Bronchial epithelial cell (primary cell): ENCODE data around the gene ZNRF3. TPM values are rescaled to one million over a fixed set of nuclear protein-coding genes. Genes with fewer than 3 reads are reported as not detected.

Experiments used
- DNase-seq: peaks from one replicate; pipeline ENCODE4 v3.0.0-alpha.2; 2010; ENCODE audit warnings: low read depth
- FAIRE-seq: peaks from 2 replicates; lab custom pipeline; 2011; peaks lifted over from hg19 to GRCh38; lab: Jason Lieb, UNC
- H3K27me3 ChIP-seq: 2 replicates; pipeline ENCODE4 v1.5.1; 2011; ENCODE audit warnings: low read length; ENCODE audit not compliant: control insufficient read depth, insufficient read depth
- H3K36me3 ChIP-seq: 2 replicates; pipeline ENCODE4 v1.5.1; 2011; ENCODE audit warnings: low read length; ENCODE audit not compliant: control insufficient read depth, insufficient read depth
- H3K4me3 ChIP-seq: 2 replicates; pipeline ENCODE4 v1.5.1; 2011; ENCODE audit warnings: mild to moderate bottlenecking, low read depth, low read length, control low read depth
- total RNA-seq: library from RNA; depleted of rRNA; stranded (reverse); fragments of >200 nt; gene quantifications from 2 replicates; pipeline ENCODE4 v1.2.1, GENCODE V29; 2014
- TF ChIP-seq, protein P1 (sequence below): IDR thresholded peaks from 2 replicates; pipeline ENCODE4 v1.5.1; 2011; ENCODE audit warnings: mild to moderate bottlenecking, moderate library complexity, low read length, control low read depth, inconsistent platforms; ENCODE audit not compliant: insufficient read depth, severe bottlenecking

ZNRF3 gene
- total RNA-seq, 1 donor from 2014 or later = 3.4 TPM

DNA sequence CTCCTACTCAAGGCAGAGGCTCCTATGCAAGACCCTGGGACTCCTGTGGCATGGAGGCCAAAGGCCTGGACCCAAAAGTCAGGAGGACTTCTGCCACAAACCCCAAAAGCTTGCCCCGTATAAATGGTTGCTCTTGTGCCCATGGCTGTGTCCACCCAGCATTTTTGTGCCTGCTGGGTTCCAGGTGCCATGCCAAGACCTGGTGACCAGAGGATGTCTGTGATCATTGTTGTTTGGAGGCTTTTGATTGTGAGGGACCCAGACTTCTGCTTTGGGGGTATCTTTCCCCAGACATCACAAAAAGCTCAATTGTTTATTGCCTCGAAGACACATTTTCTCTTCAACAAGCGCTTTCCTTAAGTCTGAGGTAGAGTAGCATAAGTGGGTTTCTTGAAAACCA lies 143.2 kb downstream of the ZNRF3 start:
- H3K36me3 ChIP-seq = no peaks in the 10 kb centered on the region

GRCh38 chr22:29028468-29028867 lies 145.1 kb downstream of the ZNRF3 start:
- Histone ChIP-seq H3K4me3 (no peak overlapping the region), H3K27me3 (no peaks in the 10 kb centered on the region), H3K36me3 (no peaks in the 10 kb centered on the region)
- TF ChIP-seq, protein P1, sequence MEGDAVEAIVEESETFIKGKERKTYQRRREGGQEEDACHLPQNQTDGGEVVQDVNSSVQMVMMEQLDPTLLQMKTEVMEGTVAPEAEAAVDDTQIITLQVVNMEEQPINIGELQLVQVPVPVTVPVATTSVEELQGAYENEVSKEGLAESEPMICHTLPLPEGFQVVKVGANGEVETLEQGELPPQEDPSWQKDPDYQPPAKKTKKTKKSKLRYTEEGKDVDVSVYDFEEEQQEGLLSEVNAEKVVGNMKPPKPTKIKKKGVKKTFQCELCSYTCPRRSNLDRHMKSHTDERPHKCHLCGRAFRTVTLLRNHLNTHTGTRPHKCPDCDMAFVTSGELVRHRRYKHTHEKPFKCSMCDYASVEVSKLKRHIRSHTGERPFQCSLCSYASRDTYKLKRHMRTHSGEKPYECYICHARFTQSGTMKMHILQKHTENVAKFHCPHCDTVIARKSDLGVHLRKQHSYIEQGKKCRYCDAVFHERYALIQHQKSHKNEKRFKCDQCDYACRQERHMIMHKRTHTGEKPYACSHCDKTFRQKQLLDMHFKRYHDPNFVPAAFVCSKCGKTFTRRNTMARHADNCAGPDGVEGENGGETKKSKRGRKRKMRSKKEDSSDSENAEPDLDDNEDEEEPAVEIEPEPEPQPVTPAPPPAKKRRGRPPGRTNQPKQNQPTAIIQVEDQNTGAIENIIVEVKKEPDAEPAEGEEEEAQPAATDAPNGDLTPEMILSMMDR = no peak
- no peak for FAIRE-seq
- no peak for DNase-seq

More for the DNA sequence above, 143.2 kb downstream of the ZNRF3 start:
- FAIRE-seq = no peak
- Histone ChIP-seq H3K4me3 (no peak overlapping the region), H3K27me3 (no peaks in the 10 kb centered on the region)
- no peak for DNase-seq
- TF ChIP-seq, protein P1 = no peak

DNA sequence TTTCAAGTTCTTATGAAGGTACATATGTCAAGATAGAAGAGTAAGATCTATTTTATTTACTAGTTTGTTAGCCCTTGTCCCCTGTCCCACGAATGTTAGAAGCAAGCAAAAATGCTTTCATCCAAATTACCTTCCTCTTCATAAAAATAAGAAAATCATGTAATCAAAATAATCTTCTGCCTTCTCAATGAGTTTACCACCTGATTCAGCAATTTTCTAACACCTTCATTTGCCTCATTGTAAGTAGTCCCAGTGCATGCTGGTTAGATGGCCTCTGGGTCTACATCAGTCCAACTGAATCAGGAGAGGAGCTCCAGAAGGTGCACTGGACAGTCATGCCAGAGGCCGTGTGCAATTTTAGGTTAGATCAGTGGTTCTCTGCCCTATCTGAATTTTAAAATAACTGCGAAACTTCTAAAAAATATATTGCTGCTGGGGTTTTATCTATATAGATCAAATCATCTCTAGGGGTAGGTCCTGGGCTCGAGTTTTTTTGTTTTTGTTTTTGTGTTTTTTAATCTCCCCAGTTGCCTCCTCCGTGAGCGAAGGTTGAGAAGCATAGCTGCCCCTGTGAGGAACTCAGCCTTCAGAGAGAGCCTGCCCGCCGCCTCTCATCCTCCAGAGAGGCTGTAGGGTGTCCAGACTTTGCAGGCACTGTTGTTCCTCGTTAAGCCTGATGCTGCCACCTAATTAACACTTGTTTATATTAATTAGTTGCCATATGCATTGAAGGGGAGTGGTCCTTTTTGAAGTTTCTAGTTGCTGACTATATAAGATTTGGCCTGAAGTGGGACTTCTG lies 146.0 kb downstream of the ZNRF3 start:
- FAIRE-seq (no peak), DNase-seq (no peak)
- Histone ChIP-seq H3K36me3 (no peaks in the 10 kb centered on the region), H3K27me3 (no peaks in the 10 kb centered on the region), H3K4me3 (no peak overlapping the region)
- TF ChIP-seq, protein P1 = no peak

GRCh38 chr22:29030016-29030617 lies 146.7 kb downstream of the ZNRF3 start:
- Histone ChIP-seq H3K27me3 (no peaks in the 10 kb centered on the region), H3K36me3 (no peaks in the 10 kb centered on the region), H3K4me3 (peak overlapping the region; percentile 34)
- DNase-seq (peak; percentile 42), FAIRE-seq (no peak)
- TF ChIP-seq, protein P1 = no peak

DNA sequence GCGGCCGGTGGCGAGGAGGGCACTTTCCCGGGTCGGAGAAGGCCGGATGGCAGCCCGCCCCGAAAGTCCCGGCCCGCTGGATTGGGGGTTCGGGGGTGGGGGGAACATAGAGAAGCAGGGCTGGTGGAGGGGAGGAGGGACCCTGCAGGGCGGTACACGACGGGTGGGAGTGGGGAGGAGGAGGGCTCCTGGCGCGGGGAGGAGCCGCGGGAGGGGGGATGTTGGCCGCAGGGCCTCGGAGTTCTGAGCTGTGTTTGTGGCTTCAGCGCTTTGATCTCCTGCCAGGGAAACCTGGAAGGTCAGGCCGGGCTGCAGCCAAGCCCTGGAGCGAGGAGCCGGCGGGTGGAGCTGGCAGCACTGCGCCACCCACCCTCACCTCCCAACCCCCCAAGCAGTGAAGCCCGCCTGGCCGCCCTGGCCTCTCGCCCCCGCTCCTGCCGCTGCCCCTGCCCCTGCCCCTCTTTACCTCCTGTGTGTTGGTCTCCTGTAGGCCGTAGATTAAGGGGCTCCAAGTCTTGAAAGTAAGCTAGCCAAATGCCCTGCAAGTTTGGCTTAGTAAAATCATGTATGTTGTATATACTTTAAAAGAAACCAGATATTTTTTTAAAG lies 147.3 kb downstream of the ZNRF3 start:
- FAIRE-seq (no peak), DNase-seq (peak; percentile 27)
- H3K4me3 ChIP-seq = peak overlapping the region; percentile 34

More for the DNA sequence above, 147.3 kb downstream of the ZNRF3 start:
- H3K36me3 ChIP-seq = no peaks in the 10 kb centered on the region
- TF ChIP-seq, protein P1 = no peak
- no peaks in the 10 kb centered on the region for H3K27me3 ChIP-seq
